HepG2 (cell line): ENCODE measurements around the gene TUBA4B. TPM values are rescaled to one million over a fixed set of nuclear protein-coding genes. Genes with fewer than 3 reads are reported as not detected.

Source experiments
- ATAC-seq: fragments of 200-7000 bp; cut with Tn5 transposase; 3 replicates; pipeline ENCODE4 v1.9.1; 2020; ENCODE audit warnings: mild to moderate bottlenecking, moderate library complexity
- BruUV-seq: library from RNA; stranded (reverse); fragments of 400-500 nt; replicated peaks from 2 replicates; lab custom pipeline; 2021; lab: Mats Ljungman, UMichigan
- CTCF ChIA-PET: fragments of 300-600 bp; formaldehyde crosslinking; extraction: SDS; loops from one replicate; lab custom pipeline; 2021; ENCODE audit warnings: low total read pairs, inconsistent platforms, low intra/inter-chr PET ratio; lab: Yijun Ruan, JAX
- POLR2A ChIA-PET: fragments of 350-600 bp; sonication (Branson Sonifier 250); formaldehyde crosslinking; loops from one replicate; lab custom pipeline; 2020; ENCODE audit warnings: antibody characterized with exemption, inconsistent platforms; lab: Yijun Ruan, JAX
- DNase-seq: peaks from one replicate; pipeline ENCODE4 v3.0.0-alpha.2; 2015; ENCODE audit warnings: low spot score
- FAIRE-seq: peaks from 3 replicates; lab custom pipeline; 2011; peaks lifted over from hg19 to GRCh38; lab: Jason Lieb, UNC
- H2AFZ ChIP-seq: one replicate; pipeline ENCODE4 v1.6.1; 2011; ENCODE audit warnings: low read length, inconsistent platforms
- H3K27ac ChIP-seq: fragments of 300-600 bp; 3 replicates; pipeline ENCODE4 v1.8.0; 2011; ENCODE audit warnings: mixed run types, mild to moderate bottlenecking, mixed read lengths, low read length, inconsistent platforms; ENCODE audit not compliant: insufficient read depth; ENCODE audit errors: extremely low read length
- H3K27me3 ChIP-seq, 2 experiments: fragments of 200-600 bp in 1 of 2; 2 replicates in 1 of 2; 3 replicates in 1 of 2; pipeline versions ENCODE4 v1.6.0 to v1.8.0; 2011; ENCODE audit warnings: low read length in 2 of 2, mild to moderate bottlenecking in 2 of 2, moderate library complexity in 2 of 2, inconsistent platforms in 1 of 2; ENCODE audit not compliant: insufficient read depth in 2 of 2, control insufficient read depth in 1 of 2
- H3K36me3 ChIP-seq, 2 experiments: fragments of 200-600 bp in 1 of 2; replicated peaks in 1 of 2; 2 replicates in 1 of 2; 3 replicates in 1 of 2; pipeline versions ENCODE4 v1.5.1 to v1.8.0; 2011; ENCODE audit warnings: low read length in 2 of 2, inconsistent platforms in 1 of 2; ENCODE audit not compliant: insufficient read depth in 2 of 2, control insufficient read depth in 1 of 2
- H3K4me1 ChIP-seq: 2 replicates; pipeline ENCODE4 v1.5.1; 2012; ENCODE audit warnings: low read length, inconsistent platforms; ENCODE audit not compliant: insufficient read depth
- H3K4me2 ChIP-seq: 2 replicates; pipeline ENCODE4 v1.6.0; 2011; ENCODE audit warnings: low read depth, low read length, inconsistent platforms
- H3K4me3 ChIP-seq, 3 experiments: fragments of 200-600 bp in 1 of 3; sonication (generic), shearing (Covaris generic) in 1 of 3; replicated peaks in 1 of 3; 2 replicates each; pipeline ENCODE4 v1.5.1; 2011 to 2016; ENCODE audit warnings: low read length in 3 of 3, inconsistent platforms in 2 of 3, low read depth in 2 of 3, mild to moderate bottlenecking in 2 of 3, control low read depth in 1 of 3, mixed read lengths in 1 of 3; ENCODE audit not compliant: insufficient read depth in 1 of 3
- H3K79me2 ChIP-seq: one replicate; pipeline ENCODE4 v1.6.1; 2011; ENCODE audit warnings: low read length, inconsistent platforms; ENCODE audit not compliant: insufficient read depth
- H3K9ac ChIP-seq: 2 replicates; pipeline ENCODE4 v1.6.0; 2011; ENCODE audit warnings: mild to moderate bottlenecking, low read depth, low read length, inconsistent platforms; ENCODE audit not compliant: insufficient read depth
- H3K9me3 ChIP-seq: 2 replicates; pipeline ENCODE4 v1.5.1; 2012; ENCODE audit warnings: mild to moderate bottlenecking, low read length
- H4K20me1 ChIP-seq: 2 replicates; pipeline ENCODE4 v1.6.0; 2011; ENCODE audit warnings: inconsistent platforms, mild to moderate bottlenecking, low read length, moderate library complexity; ENCODE audit not compliant: insufficient read depth
- BCL6 ChIP-seq: IDR thresholded peaks from 2 replicates; pipeline ENCODE4 v1.6.1; 2016; ENCODE audit warnings: missing genetic modification reagents, missing compliant biosample characterization
- CEBPZ ChIP-seq: IDR thresholded peaks from 2 replicates; pipeline ENCODE4 v1.6.1; 2012; ENCODE audit warnings: low read length, improper control_type of control experiment
- CHD2 ChIP-seq: IDR thresholded peaks from 2 replicates; pipeline ENCODE4 v1.6.1; 2011; ENCODE audit warnings: low read depth, low read length, improper control_type of control experiment
- ELF1 ChIP-seq: sonication (generic); formaldehyde crosslinking; IDR thresholded peaks from 2 replicates; pipeline ENCODE4 v1.4.0; 2020; ENCODE audit warnings: missing genetic modification reagents
- GTF2F1 ChIP-seq: fragments of 150-350 bp; IDR thresholded peaks from 2 replicates; pipeline ENCODE4 v1.6.1; 2014; ENCODE audit warnings: low read length
- MAFF ChIP-seq: IDR thresholded peaks from 2 replicates; pipeline ENCODE4 v1.6.1; 2011; ENCODE audit warnings: low read depth, low read length, improper control_type of control experiment
- MAX ChIP-seq: IDR thresholded peaks from 2 replicates; pipeline ENCODE4 v1.6.1; 2012; ENCODE audit warnings: inconsistent platforms
- PHF20 ChIP-seq: sonication (generic); formaldehyde crosslinking; IDR thresholded peaks from 2 replicates; pipeline ENCODE4 v1.5.0; 2020; ENCODE audit warnings: mild to moderate bottlenecking, missing genetic modification reagents
- PLSCR1 ChIP-seq: sonication (generic); formaldehyde crosslinking; IDR thresholded peaks from 2 replicates; pipeline ENCODE4 v1.5.0; 2020; ENCODE audit warnings: missing genetic modification reagents, mild to moderate bottlenecking, borderline replicate concordance
- RFXAP ChIP-seq: sonication (generic); formaldehyde crosslinking; IDR thresholded peaks from 2 replicates; pipeline ENCODE4 v1.4.0; 2020; ENCODE audit warnings: missing genetic modification reagents, borderline replicate concordance
- SMAD1 ChIP-seq: sonication (generic); formaldehyde crosslinking; IDR thresholded peaks from 2 replicates; pipeline ENCODE4 v1.4.0; 2020; ENCODE audit warnings: missing genetic modification reagents, low read depth, mild to moderate bottlenecking, borderline replicate concordance
- ZBTB37 ChIP-seq: sonication (generic); formaldehyde crosslinking; IDR thresholded peaks from 2 replicates; pipeline ENCODE4 v1.4.0; 2020; ENCODE audit warnings: mild to moderate bottlenecking, missing genetic modification reagents
- ZBTB49 ChIP-seq: sonication (generic); formaldehyde crosslinking; IDR thresholded peaks from 2 replicates; pipeline ENCODE4 v1.4.0; 2020; ENCODE audit warnings: missing genetic modification reagents, borderline replicate concordance
- ZBTB7B ChIP-seq: sonication (generic); formaldehyde crosslinking; IDR thresholded peaks from 2 replicates; pipeline ENCODE4 v1.4.0; 2020; ENCODE audit warnings: missing genetic modification reagents
- ZNF350 ChIP-seq: sonication (generic); formaldehyde crosslinking; IDR thresholded peaks from 2 replicates; pipeline ENCODE4 v1.4.0; 2020; ENCODE audit warnings: mild to moderate bottlenecking, low read depth, missing genetic modification reagents, borderline replicate concordance
- ZNF569 ChIP-seq: sonication (generic); formaldehyde crosslinking; IDR thresholded peaks from 2 replicates; pipeline ENCODE4 v1.5.0; 2020; ENCODE audit warnings: mild to moderate bottlenecking, missing genetic modification reagents, moderate library complexity, borderline replicate concordance
- WGBS: methylation state at CpG from one replicate; pipeline ENCODE4 v1.1.6; 2017; ENCODE audit warnings: low lambda C conversion rate; 5-methylcytosine and 5-hydroxymethylcytosine counted together
- in situ Hi-C: cut with HindIII; loops from 2 replicates; pipeline ENCODE4 v1.10.0; 2017; ENCODE audit warnings: low pct_unique_long_range_greater_than_20kb; ENCODE audit not compliant: extremely low pct_ligation_motif_present
- intact Hi-C: fragments of 100-400 bp; cut with micrococcal nuclease; formaldehyde crosslinking; loops from one replicate; pipeline ENCODE4 v1.10.0; 2022; ENCODE audit not compliant: unreplicated experiment
- polyA plus RNA-seq, 8 experiments: library from polyadenylated mRNA; depleted of rRNA in 3 of 8; stranded (reverse) in 7 of 8; unstranded in 1 of 8; fragments of >200 nt; fragmentation: Illumina TruSeq in 4 of 8; extraction: Trizol in 4 of 8; gene quantifications; 2 replicates each; pipeline versions ENCODE4 v1.2.1 to v1.2.3, GENCODE V29; 2011 to 2016; ENCODE audit warnings: low read depth in 4 of 8, missing spikeins in 1 of 8, mixed read lengths in 1 of 8; ENCODE audit not compliant: insufficient read depth in 1 of 8
- total RNA-seq, 5 experiments: library from RNA; depleted of rRNA; stranded (reverse); fragments of >200 nt; fragmentation: Illumina TruSeq; extraction: Trizol; gene quantifications; 2 replicates each; pipeline ENCODE4 v1.2.3, GENCODE V29; 2016; ENCODE audit warnings: low read depth in 1 of 5

Gene TUBA4B
- total and polyA plus RNA-seq, 2 of the 13 experiments (the other 11 are each of a cell fraction or from before 2014, with no cell fraction given) = 0.18 to 0.22 TPM

GRCh38 chr2:219230059-219230540 is 22.9 kb upstream of the TUBA4B start:
- Histone ChIP-seq H3K27ac (peak overlapping the region; percentile 81), H3K9me3 (no peaks in the 10 kb centered on the region), H3K36me3 (peaks cover 31 to 55% of the 10 kb centered on the region in 2 experiments), H3K9ac (peak overlapping the region; percentile 91), H2AFZ (no peak overlapping the region), H3K27me3 (no peaks in the 10 kb centered on the region; a peak in 1 of 5 replicates), H3K4me2 (peak overlapping the region; percentile 80), H3K4me3 (peak overlapping the region; percentile 91 to 93 (median 93)), H3K4me1 (peaks cover 39% of the 10 kb centered on the region), H3K79me2 (peaks cover 51% of the 10 kb centered on the region), H4K20me1 (no peaks in the 10 kb centered on the region)
- WGBS = 2% methylated on average over 14 of the region's 24 CpGs
- in situ Hi-C loops (no loop called here), intact Hi-C loops (no loop called here)
- ATAC-seq = peak; percentile 55
- DNase-seq = peak; percentile 45
- ChIA-PET CTCF (interaction anchor here (1.2 to 2.3 kb wide), 2 partner anchors 64 to 69 kb away, joined by 3 to 15 read pairs; no protein-coding TSS in a partner anchor), POLR2A (interaction anchor here (1.1 to 6.6 kb wide), 14 partner anchors 9 to 158 kb away, joined by 5 to 80 read pairs (median 12); partner anchors contain the start of genes ABCB6, CNPPD1, DNAJB2 and DNPEP)
- FAIRE-seq = no peak
- BruUV-seq = TSS peak; percentile 68
- peak; percentile 75 for TF ChIP-seq ELF1
- TF ChIP-seq PLSCR1 (CRISPR knock-in tag) = no peak; the same call in 1 of the 2 replicates
- no peak for TF ChIP-seq GTF2F1
- peak; percentile 76; the same call in 1 of the 2 replicates for TF ChIP-seq ZBTB49
- TF ChIP-seq MAFF = no peak
- TF ChIP-seq MAX = peak; percentile 79
- peak; percentile 46; the same call in 1 of the 2 replicates for TF ChIP-seq ZNF350 (CRISPR knock-in tag)
- no peak; the same call in 1 of the 2 replicates for TF ChIP-seq ZBTB7B (CRISPR knock-in tag)
- TF ChIP-seq CEBPZ = no peak
- TF ChIP-seq PHF20 (CRISPR knock-in tag) = 0 out of 2 replicates have a peak, but pooled peaks have one; percentile 34
- TF ChIP-seq ZNF569 (CRISPR knock-in tag) = no peak
- TF ChIP-seq BCL6 (CRISPR knock-in tag) = 0 out of 2 replicates have a peak, but pooled peaks have one; percentile 12
- TF ChIP-seq RFXAP (CRISPR knock-in tag) = no peak
- no peak for TF ChIP-seq SMAD1
- 0 out of 2 replicates have a peak, but pooled peaks have one; percentile 14 for TF ChIP-seq ZBTB37
- no peak for TF ChIP-seq CHD2
